Measurements from ENCODE around the gene PDE4B. TPM values are rescaled to one million over a fixed set of nuclear protein-coding genes. Genes with fewer than 3 reads are reported as not detected.

The PDE4B gene
- total RNA-seq, 4 donors from 2014 or later: 5.2 to 16.6 (median 9.6) TPM

GRCh38 chr1:66168948-66169671 is 376.4 kb downstream of the PDE4B start:
- Histone ChIP-seq H3K4me3 (no peak overlapping the region), H3K9me3 (no peaks in the 10 kb centered on the region), H3K27me3 (no peaks in the 10 kb centered on the region), H3K36me3 (no peaks in the 10 kb centered on the region), H3K27ac (no peak overlapping the region), H3K4me1 (no peaks in the 10 kb centered on the region)
- TF ChIP-seq EP300 (IDR thresholded peaks at IDR 0.05): no peak
- TF ChIP-seq CTCF (IDR thresholded peaks at IDR 0.05): no peak
- TF ChIP-seq POLR2A (IDR thresholded peaks at IDR 0.05): no peak
- WGBS, 2 donors: 31% methylated on average over 6 of the region's 6 CpGs
- no peak for DNase-seq (ENCODE audit: low spot score in 2 of 2)

DNA sequence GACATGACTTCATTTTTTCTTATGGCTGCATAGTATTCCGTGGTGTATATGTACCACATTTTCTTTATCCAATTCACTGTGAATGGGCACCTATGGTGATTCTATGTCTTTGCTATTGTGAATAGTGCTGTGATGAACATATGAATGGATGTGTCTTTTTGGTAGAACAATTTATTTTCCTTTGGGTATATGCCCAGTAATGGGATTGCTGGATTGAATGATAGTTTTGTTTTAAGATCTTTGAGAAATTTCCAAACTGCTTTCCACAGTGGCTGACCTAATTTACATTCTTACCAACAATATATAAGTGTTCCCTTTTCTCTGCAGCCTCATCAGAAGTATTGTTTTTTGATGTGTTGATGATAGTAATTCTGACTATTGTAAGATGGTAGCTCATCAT is 379.6 kb downstream of the PDE4B start:
- no peak overlapping the region for H3K4me3 ChIP-seq
- H3K27ac ChIP-seq: no peak overlapping the region
- no peaks in the 10 kb centered on the region for H3K4me1 ChIP-seq
- 61 to 82% methylated on average over 1 of the region's 1 CpG for WGBS, 2 donors
- no peaks in the 10 kb centered on the region for H3K36me3 ChIP-seq
- no peaks in the 10 kb centered on the region for H3K27me3 ChIP-seq
- H3K9me3 ChIP-seq: no peaks in the 10 kb centered on the region
- TF ChIP-seq POLR2A (IDR thresholded peaks at IDR 0.05) (no peak), EP300 (IDR thresholded peaks at IDR 0.05) (no peak), CTCF (IDR thresholded peaks at IDR 0.05) (no peak)
- no peak for DNase-seq (ENCODE audit: low spot score in 2 of 2)

DNA sequence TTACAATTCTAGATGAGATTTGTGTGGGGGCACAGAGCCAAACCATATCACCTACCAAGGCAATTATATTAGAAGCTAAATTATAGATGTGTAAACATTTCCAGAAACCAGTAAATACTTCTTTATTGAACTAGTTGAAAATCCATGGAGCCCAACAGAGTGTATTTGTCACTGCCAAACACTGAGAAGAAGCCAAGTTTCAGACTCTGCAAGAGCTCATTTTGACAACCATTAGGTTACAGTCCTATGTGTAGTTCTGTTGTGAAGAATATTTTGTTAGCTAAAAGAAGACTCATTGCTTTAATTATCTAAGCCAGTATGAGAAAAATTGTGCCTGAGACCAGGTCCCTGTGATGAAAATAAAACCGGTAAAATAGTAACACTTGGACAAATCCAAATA is 382.4 kb downstream of the PDE4B start:
- no peaks in the 10 kb centered on the region for H3K27me3 ChIP-seq
- H3K4me3 ChIP-seq: no peak overlapping the region
- TF ChIP-seq CTCF (IDR thresholded peaks at IDR 0.05): no peak
- TF ChIP-seq POLR2A (IDR thresholded peaks at IDR 0.05): no peak
- no peak for TF ChIP-seq EP300 (IDR thresholded peaks at IDR 0.05)
- DNase-seq (ENCODE audit: low spot score in 2 of 2): no peak
- no peaks in the 10 kb centered on the region for H3K36me3 ChIP-seq
- no peak overlapping the region for H3K27ac ChIP-seq
- no peaks in the 10 kb centered on the region for H3K9me3 ChIP-seq
- no peaks in the 10 kb centered on the region for H3K4me1 ChIP-seq
- 86 to 96% methylated on average over 1 of the region's 1 CpG for WGBS, 2 donors

DNA sequence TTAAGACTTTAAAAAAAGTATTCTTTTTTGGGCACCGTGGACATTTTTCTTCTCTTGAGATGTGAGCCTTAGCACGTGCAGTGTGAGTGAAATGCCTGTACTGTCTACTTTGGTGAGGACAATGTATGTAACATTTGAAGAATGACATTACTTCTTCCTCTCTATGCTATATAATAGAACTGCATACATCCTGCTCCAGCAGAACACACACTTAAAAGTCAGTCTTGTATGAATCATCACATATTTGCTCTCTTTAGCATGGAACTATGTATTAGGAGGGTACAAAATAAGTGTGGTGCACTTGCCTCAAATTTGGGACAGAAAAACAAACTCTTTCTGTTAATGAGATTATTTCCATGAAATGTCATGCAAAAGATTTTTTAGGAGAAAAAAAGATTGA is 382.9 kb downstream of the PDE4B start:
- no peak for TF ChIP-seq EP300 (IDR thresholded peaks at IDR 0.05)
- TF ChIP-seq POLR2A (IDR thresholded peaks at IDR 0.05): no peak
- no peak for TF ChIP-seq CTCF (IDR thresholded peaks at IDR 0.05)
- H3K36me3 ChIP-seq: no peaks in the 10 kb centered on the region
- WGBS, 2 donors: 54 to 69% methylated on average over 2 of the region's 2 CpGs
- no peak for DNase-seq (ENCODE audit: low spot score in 2 of 2)
- no peak overlapping the region for H3K4me3 ChIP-seq
- H3K27me3 ChIP-seq: no peaks in the 10 kb centered on the region
- H3K27ac ChIP-seq: no peak overlapping the region
- no peaks in the 10 kb centered on the region for H3K4me1 ChIP-seq
- H3K9me3 ChIP-seq: no peaks in the 10 kb centered on the region

DNA sequence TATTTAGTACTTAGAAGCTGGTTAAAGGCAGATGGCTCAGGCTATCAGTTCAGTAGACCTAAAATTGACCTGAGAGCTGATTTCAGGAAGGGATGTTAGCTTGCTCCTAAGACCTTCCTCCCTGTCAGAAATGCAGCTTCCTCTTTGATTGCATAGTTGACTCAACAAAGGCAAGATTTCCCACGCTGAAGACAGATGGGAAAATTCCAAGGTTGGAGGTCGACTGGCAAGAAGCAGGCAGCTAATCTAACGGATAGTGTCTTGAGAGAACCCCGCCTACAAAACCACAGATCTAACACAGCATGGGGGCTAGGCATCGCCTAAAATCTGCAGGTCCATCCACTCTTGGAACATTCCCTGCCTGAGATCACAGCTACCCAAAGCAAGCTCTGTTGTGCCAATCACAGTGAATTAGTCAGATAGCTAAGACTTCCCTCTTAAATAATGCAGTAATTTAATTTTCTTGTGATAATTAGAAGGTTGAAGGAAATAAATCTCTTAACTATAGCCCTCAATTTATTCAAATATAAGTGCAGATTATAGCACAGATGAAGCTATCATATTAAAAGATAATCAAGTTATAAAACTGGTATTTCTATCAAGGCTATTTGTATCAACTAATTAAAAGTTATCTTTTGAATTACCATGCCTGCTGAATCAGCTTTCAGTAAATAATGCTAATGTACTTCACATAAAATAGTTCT is 383.5 kb downstream of the PDE4B start:
- no peaks in the 10 kb centered on the region for H3K36me3 ChIP-seq
- no peak for DNase-seq (ENCODE audit: low spot score in 2 of 2)
- TF ChIP-seq CTCF (IDR thresholded peaks at IDR 0.05): no peak
- TF ChIP-seq EP300 (IDR thresholded peaks at IDR 0.05): no peak
- no peak for TF ChIP-seq POLR2A (IDR thresholded peaks at IDR 0.05)
- H3K27ac ChIP-seq: no peak overlapping the region
- no peak overlapping the region for H3K4me3 ChIP-seq
- H3K27me3 ChIP-seq: no peaks in the 10 kb centered on the region
- H3K4me1 ChIP-seq: no peaks in the 10 kb centered on the region
- no peaks in the 10 kb centered on the region for H3K9me3 ChIP-seq
- WGBS, 2 donors: 37% methylated on average over 5 of the region's 5 CpGs
